Measurements from ENCODE around the gene PLEK.
"Not testable (repeated sequence)": the region's sequence is repeated elsewhere in the genome, so short reads cannot be mapped to it uniquely, and the experiment has no call there.

PLEK gene

GRCh38 chr2:68446425-68446824, 81.3 kb downstream of the PLEK start:
- H3K4me3 ChIP-seq (ENCODE audit: low read depth, low read length); H3K36me3 ChIP-seq (ENCODE audit: control insufficient read depth in 2 of 2, insufficient read depth in 1 of 2, low read length in 2 of 2); H3K9me3 ChIP-seq (ENCODE audit: control insufficient read depth, insufficient read depth, low read depth, low read length); H3K27ac ChIP-seq (ENCODE audit: extremely low read depth, low read depth, low read length); H3K4me1 ChIP-seq (ENCODE audit: control insufficient read depth, insufficient read depth, low read length); CTCF ChIA-PET; POLR2A ChIA-PET: not testable (repeated sequence)
- 0 out of 2 replicates have a peak, but pooled peaks have one; percentile 28 for TF ChIP-seq SCRT2 (tag by site-specific recombination; IDR thresholded peaks at IDR 0.05)

Data from HEK293 (cell line).